GM12874 (cell line): ENCODE data around the gene SALL3.

ENCODE experiments used
- TF ChIP-seq, protein P1 (sequence below): IDR thresholded peaks from 2 replicates; pipeline ENCODE4 v1.5.1; 2011; ENCODE audit warnings: low read depth, mild to moderate bottlenecking, control low read depth, low read length, moderate library complexity; ENCODE audit not compliant: insufficient read depth

SALL3 gene

DNA sequence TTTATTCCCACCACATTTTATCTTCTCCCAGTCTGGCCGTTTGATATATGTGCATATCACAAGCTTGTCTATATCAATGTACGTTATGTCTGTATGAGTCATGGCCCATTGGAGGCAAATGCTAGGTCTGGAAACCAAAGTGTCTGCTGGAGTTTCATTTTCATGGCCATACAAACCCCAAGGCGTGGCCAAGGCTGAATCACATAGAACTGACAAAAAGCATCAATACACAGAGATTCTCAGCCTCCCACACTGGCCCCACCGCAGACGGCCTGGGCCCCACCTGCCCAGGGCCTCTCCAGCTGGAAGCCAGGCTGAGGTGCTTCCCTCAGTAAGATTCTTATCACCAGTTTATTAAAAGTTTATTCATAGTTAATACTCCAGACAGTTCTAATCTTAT, 40.5 kb upstream of the SALL3 start:
- TF ChIP-seq, protein P1, sequence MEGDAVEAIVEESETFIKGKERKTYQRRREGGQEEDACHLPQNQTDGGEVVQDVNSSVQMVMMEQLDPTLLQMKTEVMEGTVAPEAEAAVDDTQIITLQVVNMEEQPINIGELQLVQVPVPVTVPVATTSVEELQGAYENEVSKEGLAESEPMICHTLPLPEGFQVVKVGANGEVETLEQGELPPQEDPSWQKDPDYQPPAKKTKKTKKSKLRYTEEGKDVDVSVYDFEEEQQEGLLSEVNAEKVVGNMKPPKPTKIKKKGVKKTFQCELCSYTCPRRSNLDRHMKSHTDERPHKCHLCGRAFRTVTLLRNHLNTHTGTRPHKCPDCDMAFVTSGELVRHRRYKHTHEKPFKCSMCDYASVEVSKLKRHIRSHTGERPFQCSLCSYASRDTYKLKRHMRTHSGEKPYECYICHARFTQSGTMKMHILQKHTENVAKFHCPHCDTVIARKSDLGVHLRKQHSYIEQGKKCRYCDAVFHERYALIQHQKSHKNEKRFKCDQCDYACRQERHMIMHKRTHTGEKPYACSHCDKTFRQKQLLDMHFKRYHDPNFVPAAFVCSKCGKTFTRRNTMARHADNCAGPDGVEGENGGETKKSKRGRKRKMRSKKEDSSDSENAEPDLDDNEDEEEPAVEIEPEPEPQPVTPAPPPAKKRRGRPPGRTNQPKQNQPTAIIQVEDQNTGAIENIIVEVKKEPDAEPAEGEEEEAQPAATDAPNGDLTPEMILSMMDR = no peak

DNA sequence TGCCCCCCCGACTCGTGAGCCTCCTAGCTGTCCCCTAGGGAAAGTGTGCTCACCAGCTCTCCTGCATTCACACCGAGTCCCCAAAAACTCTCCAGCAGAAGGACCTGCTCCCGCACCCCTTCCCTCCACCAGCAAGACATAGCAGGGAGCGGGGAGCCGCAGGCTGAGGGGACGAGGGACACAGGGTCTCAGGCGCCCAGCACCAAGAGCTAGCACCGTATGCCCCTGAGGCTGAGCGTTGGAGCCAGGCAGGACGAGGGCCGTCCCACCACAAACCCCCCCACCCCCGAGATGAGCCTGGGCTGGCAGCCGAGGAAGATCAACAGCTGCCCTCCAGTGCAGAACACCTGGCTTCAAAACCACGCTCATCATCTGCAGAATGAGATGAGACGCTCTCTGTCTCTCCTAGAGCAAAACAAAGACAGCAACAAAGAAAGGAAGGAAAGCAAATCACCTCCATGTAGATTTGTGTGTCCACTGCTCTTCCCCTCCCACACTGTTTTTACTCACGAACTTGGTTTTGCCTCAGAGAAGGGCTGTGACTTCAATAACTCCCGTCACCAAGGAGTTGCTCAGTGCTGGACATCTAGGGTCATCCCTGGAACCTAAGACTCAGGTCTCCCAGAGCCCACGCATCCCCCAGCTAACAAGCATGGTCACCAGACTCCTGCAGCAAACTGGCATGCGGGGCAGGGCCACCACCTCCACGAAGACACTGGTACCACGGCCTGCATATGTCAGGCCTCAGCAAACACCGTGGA, 39.7 kb upstream of the SALL3 start:
- TF ChIP-seq, protein P1 = no peak

DNA sequence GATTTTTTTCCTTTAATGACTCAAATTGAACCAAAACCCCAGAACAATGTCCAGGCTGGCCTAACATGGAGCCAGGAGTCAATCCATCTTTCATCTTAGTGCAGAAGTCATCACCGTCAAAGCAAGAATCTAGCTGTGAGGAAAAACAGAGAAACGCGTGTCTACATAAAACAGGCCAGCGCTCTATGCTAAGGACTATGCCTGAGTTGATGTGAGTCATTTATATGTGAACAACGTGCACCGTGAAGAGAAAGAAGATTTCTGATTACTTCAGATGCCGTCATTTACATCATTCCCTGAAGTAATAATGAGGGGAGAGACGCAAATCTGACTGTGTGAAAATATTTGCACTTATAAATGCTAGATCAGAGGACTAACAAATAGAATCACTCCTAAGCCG, 34.0 kb upstream of the SALL3 start:
- TF ChIP-seq, protein P1 = no peak

DNA sequence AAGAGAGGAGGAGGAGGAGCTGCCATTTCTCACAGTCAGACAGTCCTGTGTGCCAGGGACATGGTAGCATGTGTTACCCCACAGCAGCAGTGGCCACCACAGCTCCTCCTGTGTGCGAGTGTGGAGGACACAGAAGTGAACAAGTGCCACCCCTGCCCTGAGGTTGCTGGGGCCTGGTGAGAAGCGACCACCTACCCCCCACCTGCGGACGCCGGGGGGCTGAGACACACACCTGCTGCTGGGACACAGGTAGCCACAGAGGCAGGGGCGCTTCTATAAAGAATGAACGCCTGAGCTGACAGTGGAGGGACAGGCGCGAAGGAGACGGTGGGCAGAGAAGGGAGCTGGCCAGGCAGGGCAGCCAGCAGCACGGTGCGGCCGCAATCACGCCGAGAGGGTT, 32.3 kb upstream of the SALL3 start:
- TF ChIP-seq, protein P1 = no peak

DNA sequence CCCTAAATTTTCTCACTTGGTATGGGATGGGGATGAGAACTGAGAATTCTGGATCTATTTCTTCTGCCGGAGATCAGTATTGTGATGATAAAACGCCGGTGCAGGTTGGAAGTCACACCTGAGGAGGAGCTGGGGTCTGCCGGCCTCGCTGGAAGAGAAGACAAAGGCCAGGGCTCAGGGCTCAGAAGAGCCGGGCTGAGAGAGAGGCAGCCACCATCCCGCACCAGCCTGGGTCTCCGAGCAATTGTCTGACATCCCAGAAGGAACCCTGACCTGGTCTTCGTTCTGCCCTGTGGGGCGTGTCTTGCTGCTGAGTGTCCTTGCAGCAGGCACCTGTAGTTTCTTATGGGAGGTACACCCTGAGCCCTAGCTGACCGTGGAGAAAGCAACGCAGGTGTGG, 31.4 kb upstream of the SALL3 start:
- TF ChIP-seq, protein P1 = no peak

DNA sequence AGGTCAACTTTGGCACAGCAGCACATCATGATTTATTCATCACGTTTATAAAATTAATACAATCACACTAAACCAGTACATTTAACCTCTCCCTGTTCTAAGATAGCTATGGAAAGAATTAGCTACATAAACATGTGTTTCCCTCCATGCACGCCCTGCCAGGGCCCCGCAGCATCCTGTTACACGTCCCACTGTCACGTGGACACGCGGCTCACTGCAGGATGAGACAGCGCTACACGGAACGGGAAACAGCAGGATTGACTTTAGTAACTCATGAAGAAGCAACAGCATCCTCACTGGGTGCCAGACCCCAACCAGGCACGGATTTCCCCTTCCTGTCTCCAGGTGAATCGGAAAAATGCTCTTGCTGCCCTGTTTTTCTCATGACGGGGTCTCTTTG, 30.9 kb upstream of the SALL3 start:
- TF ChIP-seq, protein P1 = no peak

DNA sequence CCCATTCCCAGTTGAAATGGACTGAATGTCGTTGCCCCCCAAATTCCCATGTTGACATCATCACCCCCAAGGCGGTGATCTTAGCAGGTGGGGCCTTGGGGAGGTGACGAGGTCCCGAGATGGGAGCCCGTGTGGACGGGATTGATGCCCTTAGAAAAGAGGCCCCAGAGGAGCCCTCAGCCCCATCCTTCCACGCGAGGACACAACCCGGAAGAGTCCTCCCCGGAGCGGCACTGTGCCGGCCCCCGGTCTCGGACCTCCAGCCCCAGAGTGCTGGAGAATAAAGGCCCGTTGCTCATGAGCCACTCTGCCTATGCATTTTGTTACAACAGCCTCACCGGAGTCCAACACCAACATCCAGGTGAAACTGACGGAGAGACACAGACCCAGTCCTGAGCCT, 30.4 kb upstream of the SALL3 start:
- TF ChIP-seq, protein P1 = no peak
